Endothelial cell of umbilical vein (primary cell): ENCODE results near the gene STX1A. TPM values are rescaled to one million over a fixed set of nuclear protein-coding genes. Genes with fewer than 3 reads are reported as not detected.

Experiments used
- BruUV-seq: library from RNA; stranded (reverse); fragments of 400-500 nt; replicated peaks from 2 replicates; lab custom pipeline; 2021; lab: Mats Ljungman, UMichigan
- CTCF ChIA-PET: fragments of 300-600, 350-600 bp; sonication (Branson Sonifier 250); formaldehyde crosslinking; loops from one replicate; lab custom pipeline; 2021; ENCODE audit warnings: antibody characterized with exemption, inconsistent platforms; lab: Charles Lee
- POLR2A ChIA-PET: fragments of 300-600, 350-600 bp; sonication (Branson Sonifier 250); formaldehyde crosslinking; loops from one replicate; lab custom pipeline; 2021; ENCODE audit warnings: antibody characterized with exemption, inconsistent platforms; lab: Charles Lee
- DNase-seq: peaks from one replicate; pipeline ENCODE4 v3.0.0-alpha.2; 2011; ENCODE audit warnings: low read depth, low spot score
- FAIRE-seq: peaks from 2 replicates; lab custom pipeline; 2011; peaks lifted over from hg19 to GRCh38; lab: Jason Lieb, UNC
- H2AFZ ChIP-seq: 2 replicates; pipeline ENCODE4 v1.6.0; 2012; ENCODE audit warnings: low read depth, low read length, control low read depth, inconsistent platforms
- H3K27ac ChIP-seq: 2 replicates; pipeline ENCODE4 v1.5.1; 2011; ENCODE audit warnings: low read depth, mild to moderate bottlenecking, control low read depth, low read length, moderate library complexity; ENCODE audit not compliant: insufficient read depth
- H3K27me3 ChIP-seq, 2 experiments: 2 replicates each; pipeline versions ENCODE4 v1.6.0 to v1.6.1; 2011; ENCODE audit warnings: low read length in 2 of 2, mixed read lengths in 1 of 2; ENCODE audit not compliant: control insufficient read depth in 2 of 2, insufficient read depth in 2 of 2
- H3K36me3 ChIP-seq, 2 experiments: 2 replicates in 1 of 2; 3 replicates in 1 of 2; pipeline ENCODE4 v1.5.1; 2011; ENCODE audit warnings: low read length in 2 of 2, mild to moderate bottlenecking in 1 of 2, moderate library complexity in 1 of 2; ENCODE audit not compliant: control insufficient read depth in 2 of 2, insufficient read depth in 2 of 2; ENCODE audit errors: extremely low read depth in 1 of 2
- H3K4me1 ChIP-seq: 3 replicates; pipeline ENCODE4 v1.5.1; 2011; ENCODE audit warnings: mild to moderate bottlenecking, low read length; ENCODE audit not compliant: control insufficient read depth, insufficient read depth; ENCODE audit errors: extremely low read depth
- H3K4me2 ChIP-seq: 2 replicates; pipeline ENCODE4 v1.6.1; 2011; ENCODE audit warnings: low read length, control low read depth, mixed read lengths; ENCODE audit not compliant: insufficient read depth
- H3K4me3 ChIP-seq, 3 experiments: fragments of 200-600 bp in 1 of 3; sonication (generic), shearing (Covaris generic) in 1 of 3; replicated peaks in 1 of 3; 2 replicates each; pipeline ENCODE4 v1.5.1; 2011 to 2016; ENCODE audit warnings: control low read depth in 3 of 3, low read length in 3 of 3, mild to moderate bottlenecking in 2 of 3, inconsistent platforms in 1 of 3, low read depth in 1 of 3, moderate library complexity in 1 of 3; ENCODE audit not compliant: insufficient read depth in 1 of 3
- H3K79me2 ChIP-seq: 2 replicates; pipeline ENCODE4 v1.6.0; 2012; ENCODE audit warnings: low read length, inconsistent platforms; ENCODE audit not compliant: control insufficient read depth, insufficient read depth
- H3K9ac ChIP-seq: replicated peaks from 2 replicates; pipeline ENCODE3; 2011; ENCODE audit warnings: low read length, control low read depth; ENCODE audit not compliant: insufficient read depth; ENCODE audit errors: extremely low read depth
- H3K9me1 ChIP-seq: replicated peaks from 3 replicates; pipeline ENCODE4 v1.6.0; 2011; ENCODE audit warnings: mild to moderate bottlenecking, low read length; ENCODE audit not compliant: control insufficient read depth, insufficient read depth; ENCODE audit errors: extremely low read depth
- H3K9me3 ChIP-seq: replicated peaks from 2 replicates; pipeline ENCODE4 v1.5.1; 2012; ENCODE audit warnings: low read length, inconsistent platforms; ENCODE audit not compliant: control insufficient read depth, insufficient read depth
- H4K20me1 ChIP-seq: replicated peaks from 2 replicates; pipeline ENCODE3; 2011; ENCODE audit warnings: mild to moderate bottlenecking, low read length; ENCODE audit not compliant: control insufficient read depth, insufficient read depth; ENCODE audit errors: extremely low read depth
- EZH2 ChIP-seq: IDR thresholded peaks from 2 replicates; pipeline ENCODE4 v1.6.1; 2012; ENCODE audit warnings: borderline replicate concordance, low read depth, mild to moderate bottlenecking, moderate library complexity, low read length, inconsistent platforms; ENCODE audit not compliant: severe bottlenecking
- FOS ChIP-seq: IDR thresholded peaks from 2 replicates; pipeline ENCODE4 v1.6.1; 2011; ENCODE audit warnings: mild to moderate bottlenecking, low read length, moderate library complexity, borderline replicate concordance; ENCODE audit not compliant: insufficient read depth
- GATA2 ChIP-seq: IDR thresholded peaks from 2 replicates; pipeline ENCODE4 v1.7.0; 2011; ENCODE audit warnings: low read depth, mild to moderate bottlenecking, moderate library complexity, mixed read lengths, low read length; ENCODE audit not compliant: insufficient read length, insufficient read depth
- JUN ChIP-seq: IDR thresholded peaks from 2 replicates; pipeline ENCODE4 v1.6.1; 2011; ENCODE audit warnings: borderline replicate concordance, low read depth; ENCODE audit not compliant: insufficient read length, insufficient read depth
- MYC ChIP-seq: IDR thresholded peaks from one replicate; pipeline ENCODE4 v1.6.1; 2011; ENCODE audit warnings: mild to moderate bottlenecking, low read depth, low read length
- POLR2A ChIP-seq: IDR thresholded peaks from 2 replicates; pipeline ENCODE4 v1.6.1; 2012; ENCODE audit warnings: low read depth, mild to moderate bottlenecking, control low read depth, low read length
- POLR2AphosphoS5 ChIP-seq: IDR thresholded peaks from 2 replicates; pipeline ENCODE4 v1.6.1; 2012; ENCODE audit warnings: low read depth, mild to moderate bottlenecking, control low read depth, low read length, moderate library complexity; ENCODE audit not compliant: insufficient read depth
- dilution Hi-C: fragments of 300-500 bp; cut with MboI; formaldehyde crosslinking; loops from one replicate; pipeline ENCODE4 v1.15.0; 2019; ENCODE audit warnings: low sequenced_read_pairs; ENCODE audit not compliant: extremely low pct_ligation_motif_present
- intact Hi-C: fragments of 100-400 bp; cut with micrococcal nuclease; formaldehyde crosslinking; loops from one replicate; pipeline ENCODE4 v1.10.0; 2022
- polyA plus RNA-seq, 4 experiments: library from polyadenylated mRNA; depleted of rRNA in 3 of 4; stranded (reverse) in 3 of 4; unstranded in 1 of 4; fragments of >200 nt; gene quantifications; 2 replicates each; pipeline versions ENCODE4 v1.2.1 to v1.2.3, GENCODE V29; 2011 to 2012; ENCODE audit warnings: missing spikeins in 1 of 4
- total RNA-seq: library from RNA; stranded (reverse); gene quantifications from 2 replicates; pipeline ENCODE4 v1.2.3, GENCODE V29; 2021
- TF ChIP-seq, protein P1 (sequence below): IDR thresholded peaks from 2 replicates; pipeline ENCODE4 v1.6.1; 2011; ENCODE audit not compliant: insufficient read depth, insufficient read length
- TF ChIP-seq, protein P2 (sequence below), 2 donors: IDR thresholded peaks; 1 replicate in 1 of 2; 2 replicates in 1 of 2; pipeline ENCODE4 v1.5.1; 2011; ENCODE audit warnings: low read length in 2 of 2, mild to moderate bottlenecking in 2 of 2, moderate library complexity in 2 of 2, control low read depth in 1 of 2, inconsistent platforms in 1 of 2, low read depth in 1 of 2; ENCODE audit not compliant: insufficient read depth in 1 of 2; ENCODE audit errors: extremely low read depth in 1 of 2

Gene STX1A
- total and polyA plus RNA-seq, 2 donors (not counting 3 experiments of a cell fraction or from before 2014, with no cell fraction given), result 13.1 to 20.8 TPM

DNA sequence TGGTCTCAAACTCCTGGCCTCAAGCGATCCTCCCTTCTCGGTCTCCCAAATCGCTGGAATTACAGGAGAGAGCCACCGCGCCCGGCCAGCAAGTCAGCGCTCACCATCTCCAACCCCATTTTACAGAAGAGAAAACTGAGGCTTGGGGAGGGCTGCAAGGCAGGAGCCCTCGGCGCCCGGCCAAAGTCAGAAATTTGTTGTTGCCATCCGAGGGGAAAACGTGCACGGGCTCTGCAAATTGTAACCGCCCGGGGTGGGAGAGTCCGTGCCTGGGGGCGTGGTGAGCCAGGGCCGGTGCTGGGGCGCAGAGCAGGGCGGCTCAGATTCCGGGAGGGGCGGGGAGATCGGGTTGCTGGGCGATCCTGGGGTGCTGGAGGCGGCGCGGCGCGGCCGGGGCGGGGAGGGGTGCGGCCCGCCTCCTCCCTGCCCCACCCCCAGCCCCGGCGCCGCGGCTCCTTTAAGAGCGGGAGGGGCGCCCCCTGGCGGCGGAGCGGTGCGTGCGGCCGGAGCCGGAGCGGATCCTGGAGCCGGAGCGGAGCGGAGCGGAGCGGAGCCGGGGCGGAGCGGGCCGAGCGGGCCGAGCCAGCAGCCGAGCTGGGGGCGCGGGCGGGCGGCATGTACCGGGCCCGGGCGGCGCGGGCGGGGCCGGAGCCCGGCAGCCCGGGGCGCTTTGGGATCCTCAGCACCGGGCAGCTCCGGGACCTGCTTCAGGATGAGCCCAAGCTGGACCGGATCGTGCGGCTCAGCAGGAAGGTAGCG, 51.9 kb downstream of the STX1A start, which contains the start of gene VPS37D:
Gene VPS37D, plus strand, starts transcription at position 488 of the 759 bp plus-strand sequence. Its CDS starts 128 bp downstream, at position 616.
- BruUV-seq, result no TSS peak
- Histone ChIP-seq H3K4me2 (peak within 1 kb of the TSS; percentile 49), H3K27ac (no peak within 1 kb of the TSS), H4K20me1 (no peaks in the 10 kb centered on the region), H3K79me2 (no peaks in the 10 kb centered on the region), H3K9me3 (no peaks in the 10 kb centered on the region), H3K4me3 (peak within 1 kb of the TSS; percentile 35 to 67 (median 56)), H3K9me1 (no peaks in the 10 kb centered on the region), H3K9ac (peak within 1 kb of the TSS; percentile 55), H3K4me1 (peaks cover 3% of the 10 kb centered on the region), H3K36me3 (no peaks in the 10 kb centered on the region), H2AFZ (peak within 1 kb of the TSS; percentile 84), H3K27me3 (peaks cover 0 to 3% of the 10 kb centered on the region in 2 experiments)
- intact Hi-C loops, result loop anchor here (1.0 to 5.0 kb wide), 3 partner anchors 40 to 60 kb away; no protein-coding TSS in a partner anchor
- ChIA-PET CTCF (interaction anchor here (0.7 to 4.8 kb wide), 18 partner anchors 9 to 183 kb away, joined by 3 to 57 read pairs (median 4); no protein-coding TSS in a partner anchor), POLR2A (no interaction called here)
- TF ChIP-seq EZH2 (no peak), MYC (no peak), JUN (no peak), GATA2 (no peak), POLR2AphosphoS5 (peak; percentile 54), POLR2A (no peak), FOS (no peak)
- TF ChIP-seq, protein P1, sequence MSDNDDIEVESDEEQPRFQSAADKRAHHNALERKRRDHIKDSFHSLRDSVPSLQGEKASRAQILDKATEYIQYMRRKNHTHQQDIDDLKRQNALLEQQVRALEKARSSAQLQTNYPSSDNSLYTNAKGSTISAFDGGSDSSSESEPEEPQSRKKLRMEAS, result no peak
- TF ChIP-seq, protein P2, sequence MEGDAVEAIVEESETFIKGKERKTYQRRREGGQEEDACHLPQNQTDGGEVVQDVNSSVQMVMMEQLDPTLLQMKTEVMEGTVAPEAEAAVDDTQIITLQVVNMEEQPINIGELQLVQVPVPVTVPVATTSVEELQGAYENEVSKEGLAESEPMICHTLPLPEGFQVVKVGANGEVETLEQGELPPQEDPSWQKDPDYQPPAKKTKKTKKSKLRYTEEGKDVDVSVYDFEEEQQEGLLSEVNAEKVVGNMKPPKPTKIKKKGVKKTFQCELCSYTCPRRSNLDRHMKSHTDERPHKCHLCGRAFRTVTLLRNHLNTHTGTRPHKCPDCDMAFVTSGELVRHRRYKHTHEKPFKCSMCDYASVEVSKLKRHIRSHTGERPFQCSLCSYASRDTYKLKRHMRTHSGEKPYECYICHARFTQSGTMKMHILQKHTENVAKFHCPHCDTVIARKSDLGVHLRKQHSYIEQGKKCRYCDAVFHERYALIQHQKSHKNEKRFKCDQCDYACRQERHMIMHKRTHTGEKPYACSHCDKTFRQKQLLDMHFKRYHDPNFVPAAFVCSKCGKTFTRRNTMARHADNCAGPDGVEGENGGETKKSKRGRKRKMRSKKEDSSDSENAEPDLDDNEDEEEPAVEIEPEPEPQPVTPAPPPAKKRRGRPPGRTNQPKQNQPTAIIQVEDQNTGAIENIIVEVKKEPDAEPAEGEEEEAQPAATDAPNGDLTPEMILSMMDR (IDR thresholded peaks at IDR 0.05; ENCODE audit: extremely low read depth in 1 of 2, insufficient read depth in 1 of 2, low read depth in 1 of 2, low read length in 2 of 2), result peak; percentile 79 to 80
- FAIRE-seq (peak; percentile 73), DNase-seq (peak; percentile 74)
- dilution Hi-C loops, result no loop called here
